Ammon's horn (tissue), 1 donor: Measurements from ENCODE around the gene YIPF2.
"Not testable (repeated sequence)": the region's sequence is repeated elsewhere in the genome, so short reads cannot be mapped to it uniquely, and the experiment has no call there.

Experiments used
- DNase-seq: peaks from one replicate; pipeline ENCODE4 v3.0.0-alpha.2; 2016; ENCODE audit warnings: low spot score

Gene YIPF2

GRCh38 chr19:10911579-10912363 lies 16.7 kb downstream of the YIPF2 start:
- DNase-seq, result no peak

DNA sequence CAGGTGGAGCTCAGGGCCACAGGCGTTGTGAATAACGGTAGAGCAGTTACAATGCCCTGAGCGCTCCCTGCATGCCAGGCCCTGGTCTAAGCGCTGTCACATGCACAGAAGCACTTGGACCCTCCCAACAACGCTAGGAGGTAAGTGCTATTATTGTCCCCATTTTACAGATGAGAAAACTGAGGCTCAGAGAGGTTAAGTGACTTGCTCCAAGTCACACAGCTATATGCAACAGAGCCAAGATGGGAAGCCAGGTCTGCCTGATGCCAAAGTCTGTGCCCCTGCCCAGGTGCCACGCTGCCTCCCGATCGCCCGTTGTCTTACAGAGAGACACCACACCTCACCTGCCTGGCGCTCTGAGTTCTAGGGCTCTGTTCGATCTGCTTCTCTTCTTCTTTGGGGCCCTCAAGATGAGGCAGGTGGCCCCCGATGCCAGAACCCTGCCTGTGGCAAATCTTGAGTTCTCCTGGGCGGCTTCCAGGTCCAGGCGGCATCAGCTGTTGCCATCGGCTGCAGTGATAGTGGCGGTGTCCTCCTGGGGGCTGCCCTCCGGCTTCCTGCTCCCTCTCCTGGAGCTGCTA lies 20.0 kb downstream of the YIPF2 start:
- no peak for DNase-seq

DNA sequence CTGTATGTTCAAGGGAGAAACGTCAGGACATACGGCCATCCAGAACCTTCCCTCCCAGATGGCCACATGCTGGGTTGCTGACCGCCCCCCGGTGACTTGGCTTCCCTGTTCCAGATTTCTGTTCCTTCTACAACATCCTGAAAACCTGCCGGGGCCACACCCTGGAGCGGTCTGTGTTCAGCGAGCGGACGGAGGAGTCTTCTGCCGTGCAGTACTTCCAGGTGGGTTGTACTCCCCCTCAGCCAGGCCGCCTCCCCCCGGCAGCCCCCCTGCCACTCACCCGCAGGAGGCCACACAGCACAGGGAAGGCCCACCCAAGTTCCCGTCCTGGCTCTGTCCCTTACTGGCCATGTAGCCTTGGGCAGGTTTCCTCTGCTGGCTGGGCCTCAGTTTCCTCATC lies 20.5 kb downstream of the YIPF2 start:
- DNase-seq, result no peak

DNA sequence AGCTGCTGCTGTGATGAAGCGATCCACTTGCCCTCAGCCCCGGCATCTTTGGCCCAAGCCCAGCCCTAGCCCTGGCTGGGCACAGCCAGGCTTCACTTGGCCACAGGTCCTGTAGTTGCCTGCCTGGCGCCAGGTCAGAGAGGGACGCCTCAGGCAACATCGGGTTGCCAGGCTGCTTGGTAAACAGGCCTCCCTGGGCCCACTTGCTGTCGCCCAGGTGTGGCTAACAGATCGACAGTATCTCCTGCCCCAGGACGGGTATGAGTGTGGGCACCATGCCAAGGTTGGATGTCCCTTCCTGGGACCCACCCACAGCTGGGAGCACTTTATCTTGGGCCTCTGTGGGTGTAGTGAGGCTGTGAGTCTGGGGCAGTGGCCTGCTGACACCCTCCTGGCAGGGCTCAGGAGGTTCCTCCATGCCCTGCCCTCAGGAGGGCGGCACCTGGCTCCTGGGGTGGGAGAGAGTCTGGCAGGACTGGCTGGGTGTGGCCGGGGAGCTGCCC lies 29.2 kb downstream of the YIPF2 start:
- peak; percentile 42 for DNase-seq

- no peak for DNase-seq
Measured at GRCh38 chr19:10898633-10899032, 29.8 kb downstream of the YIPF2 start.

GRCh38 chr19:10896851-10897526 lies 31.4 kb downstream of the YIPF2 start:
- DNase-seq, result no peak

DNA sequence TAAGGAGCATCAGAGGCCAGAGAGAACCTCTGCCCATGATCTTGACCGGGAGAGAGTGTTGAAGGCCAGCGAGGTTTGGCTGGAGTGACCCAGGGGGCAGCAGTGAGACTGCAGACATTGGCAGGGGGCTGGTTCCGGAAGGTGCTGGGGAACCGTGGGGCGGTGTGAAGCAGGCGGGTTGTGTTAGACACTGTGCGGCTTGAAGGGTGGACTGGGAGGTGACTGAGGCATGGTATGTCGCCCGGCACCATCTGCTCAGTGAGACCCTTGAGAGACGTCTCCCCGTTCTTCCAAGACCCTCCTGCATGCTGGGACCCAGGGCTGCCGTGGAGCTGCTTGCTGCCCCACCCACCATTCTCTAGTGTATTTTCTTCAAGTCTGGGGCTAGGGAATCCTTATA lies 32.5 kb downstream of the YIPF2 start:
- DNase-seq, result no peak

DNA sequence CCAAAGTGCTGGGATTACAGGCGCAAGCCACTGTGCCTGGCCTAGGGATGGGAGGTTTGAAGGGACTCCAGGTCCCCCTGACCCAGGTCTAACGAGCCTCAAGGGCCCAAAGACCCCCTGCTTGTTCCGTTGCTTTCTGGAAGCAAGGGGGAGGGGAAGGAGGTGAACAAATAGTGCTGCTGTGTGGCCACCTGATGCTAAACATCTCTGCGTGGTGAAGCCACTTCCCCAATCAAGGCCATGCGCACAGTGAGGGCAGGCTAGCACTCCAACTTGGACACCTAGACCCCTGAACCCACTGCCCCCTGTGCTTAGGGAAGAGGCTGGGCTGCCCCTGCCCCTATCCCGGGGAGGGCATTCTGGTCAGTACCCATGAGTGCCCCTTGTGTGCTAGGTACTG lies 33.1 kb downstream of the YIPF2 start:
- DNase-seq, result no peak

- no peak for DNase-seq
Measured at GRCh38 chr19:10894911-10895213, 33.6 kb downstream of the YIPF2 start.

DNA sequence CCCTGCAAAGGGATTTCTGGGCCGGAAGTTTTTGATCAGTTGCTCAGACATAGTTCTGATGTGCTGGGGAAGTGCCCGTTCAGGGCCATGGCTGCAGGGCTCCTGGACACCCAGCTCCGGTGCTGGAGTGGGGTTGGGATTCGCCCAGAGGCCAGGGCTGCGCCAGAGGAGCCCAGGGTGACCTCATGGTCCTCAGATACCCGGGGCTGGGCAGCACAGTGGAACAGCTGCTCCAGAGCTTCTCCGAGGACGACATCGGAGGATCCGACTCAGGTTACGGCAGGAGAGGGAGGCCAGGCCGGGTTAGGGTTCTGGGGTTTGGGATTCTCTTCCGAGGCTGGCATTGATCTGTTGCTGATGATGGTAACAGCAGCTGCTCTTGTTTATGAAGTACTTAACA lies 36.2 kb downstream of the YIPF2 start:
- no peak for DNase-seq

GRCh38 chr19:10891405-10892086 lies 36.9 kb downstream of the YIPF2 start:
- no peak for DNase-seq

- DNase-seq, result no peak
Measured at GRCh38 chr19:10889880-10890279, 38.6 kb downstream of the YIPF2 start.

- peak; percentile 49 for DNase-seq
Measured at GRCh38 chr19:10888421-10888866, 40.0 kb downstream of the YIPF2 start.

GRCh38 chr19:10887616-10888367 lies 40.6 kb downstream of the YIPF2 start:
- no peak for DNase-seq

- DNase-seq, result no peak
Measured at GRCh38 chr19:10885201-10886169, 43.0 kb downstream of the YIPF2 start.

DNA sequence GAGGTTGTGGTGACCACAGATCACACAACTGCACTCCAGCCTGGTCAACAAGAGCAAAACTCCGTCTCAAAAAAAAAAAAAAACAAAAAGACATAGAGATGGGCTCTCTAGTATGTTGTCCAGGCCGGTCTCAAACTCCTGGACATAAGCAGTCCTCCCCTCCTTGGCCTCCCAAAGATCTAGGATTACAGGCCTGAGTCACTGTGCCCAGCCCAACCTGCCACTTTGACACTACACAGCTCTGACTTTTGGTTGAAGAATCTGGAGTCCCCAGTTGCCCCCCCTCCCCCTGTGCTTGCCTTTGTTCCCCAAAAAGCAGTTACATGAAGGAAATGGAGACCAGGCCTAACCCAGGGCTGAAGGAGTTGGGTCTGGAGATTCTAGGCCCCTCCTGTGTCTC lies 44.2 kb downstream of the YIPF2 start:
- no peak for DNase-seq

- no peak for DNase-seq
Measured at GRCh38 chr19:10882108-10882457, 46.4 kb downstream of the YIPF2 start.

DNA sequence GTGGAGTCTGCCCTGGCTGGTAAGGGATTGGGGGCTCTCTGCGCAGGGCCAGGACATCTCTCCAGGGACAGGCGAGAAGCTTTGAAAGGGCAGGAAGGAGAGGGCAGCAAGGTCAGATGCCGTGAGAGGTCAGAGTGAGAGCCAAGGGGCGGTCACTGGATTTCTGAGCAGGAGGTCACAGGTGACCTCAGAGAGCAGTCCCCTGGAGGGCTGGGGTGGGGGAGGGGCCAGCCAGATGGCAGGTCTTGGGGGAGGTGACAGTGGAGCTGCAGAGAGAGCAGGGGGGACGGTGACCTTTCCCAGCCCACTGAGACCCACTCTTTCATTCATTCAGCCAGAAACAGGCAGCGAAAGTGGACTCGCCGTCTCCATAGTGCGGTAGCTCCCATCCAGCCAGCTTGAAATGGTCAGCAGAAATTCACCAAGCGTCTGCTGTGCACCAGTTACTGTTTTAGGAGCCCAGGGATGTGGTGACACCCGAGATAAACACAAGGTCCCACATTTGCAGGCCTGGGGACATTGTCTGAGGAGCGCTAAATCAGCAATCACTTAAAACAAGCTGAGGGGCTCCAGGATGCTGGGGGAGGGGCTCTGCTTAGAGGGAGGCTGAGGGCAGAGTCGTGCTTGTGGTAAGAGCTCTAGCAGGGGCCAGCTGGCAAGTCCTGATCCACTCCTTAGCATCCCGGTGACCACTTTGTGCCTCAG lies 46.9 kb downstream of the YIPF2 start:
- DNase-seq, result no peak

DNA sequence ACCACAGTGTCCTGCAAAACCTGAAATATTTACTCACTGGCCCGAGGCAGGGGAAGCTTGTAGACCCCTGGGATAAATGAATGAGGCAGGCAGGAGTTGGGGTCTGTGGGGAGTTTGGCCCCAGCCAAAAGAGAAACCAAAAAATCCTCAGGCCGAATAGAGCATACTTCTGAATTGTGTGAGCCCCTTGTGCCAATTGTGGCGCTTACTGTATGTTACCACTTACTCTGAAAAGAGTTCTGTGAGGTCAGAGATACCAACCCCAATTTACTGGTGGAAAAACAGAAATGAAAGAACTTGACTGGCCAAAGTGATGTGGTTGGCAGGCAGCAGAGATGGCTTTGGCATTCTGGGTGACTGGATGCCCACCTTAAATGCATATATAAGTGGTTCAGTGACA lies 50.2 kb downstream of the YIPF2 start:
- DNase-seq, result no peak

- not testable (repeated sequence) for DNase-seq
Measured at GRCh38 chr19:10877608-10878007, 50.8 kb downstream of the YIPF2 start.
